H1 (cell line): Measurements from ENCODE around the gene JAM2. TPM values are rescaled to one million over a fixed set of nuclear protein-coding genes. Genes with fewer than 3 reads are reported as not detected.

Source experiments
- CTCF ChIA-PET: fragments of 300-600 bp; sonication (Branson Sonifier 250); formaldehyde crosslinking; loops from one replicate; lab custom pipeline; 2021; ENCODE audit not compliant: partially characterized antibody; lab: Charles Lee
- POLR2A ChIA-PET: fragments of 300-600 bp; sonication (Branson Sonifier 250); formaldehyde crosslinking; loops from one replicate; lab custom pipeline; 2021; ENCODE audit warnings: inconsistent platforms; ENCODE audit not compliant: partially characterized antibody; lab: Charles Lee
- DNase-seq, 2 experiments: peaks; one replicate each; pipeline versions ENCODE4 v3.0.0 to v3.0.0-alpha.2; 2010 to 2022; ENCODE audit warnings: low spot score in 2 of 2, low read depth in 1 of 2, mixed read lengths in 1 of 2
- FAIRE-seq: peaks from 2 replicates; lab custom pipeline; 2011; peaks lifted over from hg19 to GRCh38; lab: Jason Lieb, UNC
- H2AFZ ChIP-seq: 2 replicates; pipeline ENCODE4 v1.8.1; 2012; ENCODE audit warnings: low read length, inconsistent platforms
- H2AK5ac ChIP-seq: 2 replicates; pipeline ENCODE4 v1.6.1; 2013; ENCODE audit warnings: low read depth, low read length
- H2BK120ac ChIP-seq: replicated peaks from 2 replicates; pipeline ENCODE3; 2013; ENCODE audit warnings: low read depth, low read length, inconsistent platforms
- H2BK12ac ChIP-seq: 2 replicates; pipeline ENCODE4 v1.6.1; 2013; ENCODE audit warnings: low read depth, low read length
- H2BK15ac ChIP-seq: 2 replicates; pipeline ENCODE4 v1.6.1; 2013; ENCODE audit warnings: low read length
- H2BK20ac ChIP-seq: 2 replicates; pipeline ENCODE4 v1.6.1; 2013; ENCODE audit warnings: low read length
- H2BK5ac ChIP-seq: 2 replicates; pipeline ENCODE4 v1.6.1; 2013; ENCODE audit warnings: low read depth, low read length
- H3K14ac ChIP-seq: 2 replicates; pipeline ENCODE4 v1.6.1; 2013; ENCODE audit warnings: inconsistent platforms; ENCODE audit not compliant: insufficient read length
- H3K18ac ChIP-seq: 2 replicates; pipeline ENCODE4 v1.6.1; 2013; ENCODE audit warnings: low read length; ENCODE audit errors: extremely low read depth
- H3K23ac ChIP-seq: 2 replicates; pipeline ENCODE4 v1.6.1; 2013; ENCODE audit warnings: inconsistent platforms; ENCODE audit not compliant: insufficient read length
- H3K23me2 ChIP-seq: 2 replicates; pipeline ENCODE4 v1.6.1; 2013; ENCODE audit warnings: low read depth, low read length
- H3K27ac ChIP-seq: 2 replicates; pipeline ENCODE4 v1.6.1; 2011; ENCODE audit warnings: low read depth, low read length, inconsistent platforms
- H3K27me3 ChIP-seq, 4 experiments: replicated peaks in 1 of 4; 1 replicate in 1 of 4; 2 replicates in 3 of 4; pipeline versions ENCODE4 v1.6.1 to v1.8.1; 2011 to 2013; ENCODE audit warnings: low read length in 3 of 4, mild to moderate bottlenecking in 3 of 4, inconsistent platforms in 2 of 4, mixed read lengths in 2 of 4, moderate library complexity in 1 of 4; ENCODE audit not compliant: control insufficient read depth in 3 of 4, insufficient read depth in 3 of 4; ENCODE audit errors: extremely low read depth in 1 of 4
- H3K36me3 ChIP-seq, 4 experiments: 2 replicates each; pipeline versions ENCODE4 v1.6.1 to v1.8.1; 2011 to 2013; ENCODE audit warnings: mild to moderate bottlenecking in 4 of 4, low read length in 3 of 4, moderate library complexity in 2 of 4, control low read depth in 1 of 4, inconsistent platforms in 1 of 4; ENCODE audit not compliant: insufficient read depth in 4 of 4, control insufficient read depth in 2 of 4
- H3K4ac ChIP-seq: replicated peaks from 2 replicates; pipeline ENCODE3; 2013; ENCODE audit warnings: low read length, low read depth, mixed read lengths, inconsistent platforms; ENCODE audit not compliant: insufficient read length
- H3K4me1 ChIP-seq, 4 experiments: replicated peaks in 1 of 4; 1 replicate in 1 of 4; 2 replicates in 3 of 4; pipeline versions ENCODE4 v1.6.1 to v1.8.1; 2011 to 2013; ENCODE audit warnings: low read length in 3 of 4, inconsistent platforms in 2 of 4, mixed read lengths in 1 of 4; ENCODE audit not compliant: insufficient read depth in 4 of 4, control insufficient read depth in 3 of 4
- H3K4me2 ChIP-seq, 2 experiments: 2 replicates each; pipeline versions ENCODE4 v1.6.1 to v1.8.1; 2011 to 2013; ENCODE audit warnings: low read depth in 2 of 2, low read length in 2 of 2, control low read depth in 1 of 2, inconsistent platforms in 1 of 2, mild to moderate bottlenecking in 1 of 2; ENCODE audit not compliant: insufficient read depth in 1 of 2
- H3K4me3 ChIP-seq, 4 experiments: fragments of 200-600, 300-600 bp in 1 of 4; sonication (generic), shearing (Covaris generic), sonication (Bioruptor Twin) in 1 of 4; 2 replicates each; pipeline versions ENCODE4 v1.5.1 to v1.8.1; 2011 to 2016; ENCODE audit warnings: low read length in 4 of 4, low read depth in 3 of 4, control low read depth in 2 of 4, inconsistent platforms in 2 of 4, mild to moderate bottlenecking in 2 of 4, mixed read lengths in 1 of 4, moderate library complexity in 1 of 4; ENCODE audit not compliant: insufficient read depth in 2 of 4; ENCODE audit errors: extremely low read depth in 1 of 4
- H3K56ac ChIP-seq: replicated peaks from 2 replicates; pipeline ENCODE3; 2013; ENCODE audit warnings: low read depth, mild to moderate bottlenecking, mixed read lengths, low read length, inconsistent platforms; ENCODE audit not compliant: insufficient read length
- H3K79me1 ChIP-seq: 2 replicates; pipeline ENCODE4 v1.6.1; 2013; ENCODE audit warnings: low read depth, low read length, control low read depth
- H3K79me2 ChIP-seq, 2 experiments: 2 replicates each; pipeline versions ENCODE4 v1.6.1 to v1.8.1; 2012 to 2013; ENCODE audit warnings: low read length in 2 of 2, mild to moderate bottlenecking in 2 of 2, inconsistent platforms in 1 of 2; ENCODE audit not compliant: insufficient read depth in 2 of 2, control insufficient read depth in 1 of 2
- H3K9ac ChIP-seq, 4 experiments: replicated peaks in 1 of 4; 1 replicate in 1 of 4; 2 replicates in 3 of 4; pipeline versions ENCODE4 v1.6.1 to v1.8.1; 2011 to 2013; ENCODE audit warnings: low read depth in 3 of 4, low read length in 3 of 4, control low read depth in 2 of 4, mild to moderate bottlenecking in 2 of 4, moderate library complexity in 2 of 4, inconsistent platforms in 1 of 4; ENCODE audit errors: extremely low read depth in 1 of 4
- H3K9me3 ChIP-seq, 2 experiments: 2 replicates each; pipeline versions ENCODE4 v1.6.1 to v1.8.1; 2012 to 2013; ENCODE audit warnings: mild to moderate bottlenecking in 2 of 2, moderate library complexity in 2 of 2, control low read depth in 1 of 2, inconsistent platforms in 1 of 2, low read depth in 1 of 2, low read length in 1 of 2, mixed read lengths in 1 of 2; ENCODE audit not compliant: insufficient read depth in 2 of 2
- H4K20me1 ChIP-seq, 2 experiments: replicated peaks in 1 of 2; 2 replicates each; pipeline versions ENCODE3 to v1.8.1; 2011 to 2013; ENCODE audit warnings: inconsistent platforms in 2 of 2, low read length in 2 of 2, mild to moderate bottlenecking in 1 of 2; ENCODE audit not compliant: insufficient read depth in 2 of 2, control insufficient read depth in 1 of 2
- H4K5ac ChIP-seq: 2 replicates; pipeline ENCODE4 v1.6.1; 2013; ENCODE audit warnings: low read length, low read depth, mixed read lengths, inconsistent platforms; ENCODE audit not compliant: insufficient read length
- H4K8ac ChIP-seq: 2 replicates; pipeline ENCODE4 v1.8.0; 2013; ENCODE audit warnings: mild to moderate bottlenecking, moderate library complexity, low read length, inconsistent platforms; ENCODE audit not compliant: insufficient read depth; ENCODE audit errors: extremely low read depth
- H4K91ac ChIP-seq: replicated peaks from 2 replicates; pipeline ENCODE3; 2013; ENCODE audit warnings: low read length, mixed read lengths, inconsistent platforms; ENCODE audit not compliant: insufficient read length
- MAFK ChIP-seq: IDR thresholded peaks from 2 replicates; pipeline ENCODE4 v1.6.1; 2012; ENCODE audit warnings: low read depth, mild to moderate bottlenecking, improper control_type of control experiment, low read length
- MAX ChIP-seq: IDR thresholded peaks from 2 replicates; pipeline ENCODE4 v1.6.1; 2012; ENCODE audit warnings: inconsistent platforms
- TEAD4 ChIP-seq: IDR thresholded peaks from 2 replicates; pipeline ENCODE4 v1.6.1; 2012; ENCODE audit warnings: low read depth, low read length, inconsistent platforms, mixed read lengths
- USF2 ChIP-seq: IDR thresholded peaks from 2 replicates; pipeline ENCODE4 v1.6.1; 2011; ENCODE audit warnings: low read length, improper control_type of control experiment
- WGBS, 2 experiments: shearing (Covaris generic) in 1 of 2; methylation state at CpG; one replicate each; pipeline versions ENCODE4 v1.1.6 to v1.1.7; 2013 to 2015; ENCODE audit warnings: low lambda C conversion rate in 2 of 2, mixed read lengths in 2 of 2, inconsistent platforms in 1 of 2, low coverage in 1 of 2, missing lambda C conversion rate in 1 of 2; ENCODE audit not compliant: insufficient replicate concordance in 2 of 2, insufficient coverage in 1 of 2, insufficient read length in 1 of 2; ENCODE audit errors: extremely low coverage in 1 of 2, missing lambda C conversion rate in 1 of 2; 5-methylcytosine and 5-hydroxymethylcytosine counted together
- polyA plus RNA-seq, 7 experiments: library from polyadenylated mRNA; depleted of rRNA in 3 of 7; stranded (reverse) in 5 of 7; unstranded in 2 of 7; fragments of >200 nt in 5 of 7; fragments of 200-250 nt in 2 of 7; gene quantifications; 1 replicate in 5 of 7; 2 replicates in 1 of 7; 4 replicates in 1 of 7; pipeline versions ENCODE4 v1.2.1 to v1.2.3, GENCODE V29; 2011 to 2013; ENCODE audit warnings: missing spikeins in 2 of 7, mixed read lengths in 2 of 7
- total RNA-seq: library from RNA; stranded (reverse); fragmentation: NEBNext Ultra II Directional; extraction: Animal tissue kit (Norgen Biotek cat#: 25700); gene quantifications from 2 replicates; pipeline ENCODE4 v1.2.1, GENCODE V29; 2021

The JAM2 gene
- total and polyA plus RNA-seq, 2 of the 8 experiments (the other 6 are each of a cell fraction or from before 2014, with no cell fraction given) = 4.9 to 9.5 TPM

- no peaks in the 10 kb centered on the region for H3K79me2 ChIP-seq
- H3K56ac ChIP-seq = no peak overlapping the region
- DNase-seq = no peak
- no peaks in the 10 kb centered on the region for H3K27me3 ChIP-seq
- no peak overlapping the region for H2BK120ac ChIP-seq
- no peak overlapping the region for H3K4ac ChIP-seq
- no peak overlapping the region for H3K4me2 ChIP-seq
- WGBS, 2 experiments = 90% methylated on average over 4 of the region's 4 CpGs; no CpG with 5 or more reads in 1 of the 2 experiments
- no peak overlapping the region for H3K14ac ChIP-seq
- H3K79me1 ChIP-seq = no peaks in the 10 kb centered on the region
- no peak overlapping the region for H3K9ac ChIP-seq
- no peaks in the 10 kb centered on the region for H3K4me1 ChIP-seq
- H2AFZ ChIP-seq = no peak overlapping the region
- ChIA-PET CTCF (interaction anchor here (0.6 kb wide), 1 partner anchor 856 kb away, joined by 3 read pairs; no protein-coding TSS in a partner anchor), POLR2A (no interaction called here)
- no peaks in the 10 kb centered on the region for H3K36me3 ChIP-seq
- no peak overlapping the region for H3K27ac ChIP-seq
- no peaks in the 10 kb centered on the region for H3K9me3 ChIP-seq
- no peak overlapping the region for H4K5ac ChIP-seq
- no peak overlapping the region for H2BK20ac ChIP-seq
- no peaks in the 10 kb centered on the region for H4K20me1 ChIP-seq
- no peak overlapping the region for H3K23ac ChIP-seq
- no peak for FAIRE-seq
- TF ChIP-seq MAFK (no peak), TEAD4 (no peak), MAX (no peak), USF2 (no peak)
- no peak overlapping the region for H2AK5ac ChIP-seq
- H3K4me3 ChIP-seq = no peak overlapping the region
- no peak overlapping the region for H3K18ac ChIP-seq
- no peak overlapping the region for H4K91ac ChIP-seq
- no peak overlapping the region for H4K8ac ChIP-seq
- H3K23me2 ChIP-seq = no peaks in the 10 kb centered on the region
- H2BK15ac ChIP-seq = no peak overlapping the region
- no peak overlapping the region for H2BK12ac ChIP-seq
- no peak overlapping the region for H2BK5ac ChIP-seq
Measured at GRCh38 chr21:25687787-25688186, 48.7 kb downstream of the JAM2 start.
